ENCODE results near the gene NCR2.

GRCh38 chr6:41315943-41316620 is 19.3 kb upstream of the NCR2 start:
- TF ChIP-seq CTCF (IDR thresholded peaks at IDR 0.05) (no peak), POLR2A (IDR thresholded peaks at IDR 0.05) (no peak), POLR2AphosphoS5 (IDR thresholded peaks at IDR 0.05) (no peak)

All from gastroesophageal sphincter (tissue), 3 donors.